Osteocyte (in vitro differentiated cells): ENCODE data around the gene FHL1. TPM values are rescaled to one million over a fixed set of nuclear protein-coding genes. Genes with fewer than 3 reads are reported as not detected.
A peak's percentile ranks its signal among the peaks of the same experiment; 100 is the strongest.
"Not testable (repeated sequence)": the region's sequence is repeated elsewhere in the genome, so short reads cannot be mapped to it uniquely, and the experiment has no call there.

ENCODE experiments used
- DNase-seq: peaks from one replicate; pipeline ENCODE4 v3.0.0; 2021; ENCODE audit warnings: mixed read lengths; ENCODE audit not compliant: unreplicated experiment; ENCODE audit errors: extremely low spot score
- H3K27ac Mint-ChIP-seq: one replicate; pipeline ENCODE4 v1.8.0; 2021; ENCODE audit warnings: mild to moderate bottlenecking, mixed read lengths; ENCODE audit not compliant: unreplicated experiment
- H3K27me3 Mint-ChIP-seq: one replicate; pipeline ENCODE4 v1.8.0; 2021; ENCODE audit warnings: mixed read lengths; ENCODE audit not compliant: unreplicated experiment
- H3K36me3 Mint-ChIP-seq: one replicate; pipeline ENCODE4 v1.8.0; 2021; ENCODE audit warnings: mixed read lengths; ENCODE audit not compliant: unreplicated experiment
- H3K4me1 Mint-ChIP-seq: one replicate; pipeline ENCODE4 v1.8.0; 2021; ENCODE audit warnings: mixed read lengths; ENCODE audit not compliant: unreplicated experiment
- H3K4me3 Mint-ChIP-seq: one replicate; pipeline ENCODE4 v1.8.0; 2021; ENCODE audit warnings: mild to moderate bottlenecking, moderate library complexity, mixed read lengths; ENCODE audit not compliant: unreplicated experiment
- H3K9me3 Mint-ChIP-seq: one replicate; pipeline ENCODE4 v1.8.0; 2021; ENCODE audit warnings: mixed read lengths; ENCODE audit not compliant: unreplicated experiment
- CTCF ChIP-seq: fragments of 200-600 bp; sonication (generic); IDR thresholded peaks from 2 replicates; pipeline ENCODE4 v1.5.0; 2021; ENCODE audit warnings: antibody characterized with exemption, mild to moderate bottlenecking, moderate library complexity
- total RNA-seq: library from RNA; stranded (reverse); gene quantifications from 2 replicates; pipeline ENCODE4 v1.2.1, GENCODE V29; 2021

FHL1 gene
- total RNA-seq, 1 donor from 2014 or later: 1,725 TPM

GRCh38 chrX:136165406-136165805, 18.1 kb downstream of the FHL1 start:
- no peak overlapping the region for H3K4me3 Mint-ChIP-seq
- H3K27me3 Mint-ChIP-seq: no peaks in the 10 kb centered on the region
- no peak for DNase-seq
- H3K9me3 Mint-ChIP-seq: no peaks in the 10 kb centered on the region
- peak overlapping the region; percentile 92 for H3K27ac Mint-ChIP-seq
- H3K36me3 Mint-ChIP-seq: peaks cover 20% of the 10 kb centered on the region
- peaks cover 93% of the 10 kb centered on the region for H3K4me1 Mint-ChIP-seq
- no peak for TF ChIP-seq CTCF

- H3K27me3 Mint-ChIP-seq: no peaks in the 10 kb centered on the region
- DNase-seq: no peak
- H3K36me3 Mint-ChIP-seq: peaks cover 23% of the 10 kb centered on the region
- H3K9me3 Mint-ChIP-seq: no peaks in the 10 kb centered on the region
- H3K27ac Mint-ChIP-seq: peak overlapping the region; percentile 92
- TF ChIP-seq CTCF: peak; percentile 40
- H3K4me1 Mint-ChIP-seq: peaks cover 94% of the 10 kb centered on the region
- no peak overlapping the region for H3K4me3 Mint-ChIP-seq
These were observed 19.0 kb downstream of the FHL1 start for GRCh38 chrX:136166221-136166855.

- peak overlapping the region; percentile 92 for H3K27ac Mint-ChIP-seq
- not testable (repeated sequence) for H3K27me3 Mint-ChIP-seq, H3K9me3 Mint-ChIP-seq, DNase-seq
- peak overlapping the region; percentile 8 for H3K4me3 Mint-ChIP-seq
- H3K36me3 Mint-ChIP-seq: peaks cover 17% of the 10 kb centered on the region
- H3K4me1 Mint-ChIP-seq: peaks cover 90% of the 10 kb centered on the region
These were observed 20.7 kb downstream of the FHL1 start for GRCh38 chrX:136167989-136168388.

GRCh38 chrX:136168929-136169735, 21.8 kb downstream of the FHL1 start:
- peak overlapping the region; percentile 92 for H3K27ac Mint-ChIP-seq
- DNase-seq: no peak

GRCh38 chrX:136170139-136170800, 22.9 kb downstream of the FHL1 start:
- no peaks in the 10 kb centered on the region for H3K9me3 Mint-ChIP-seq
- peak overlapping the region; percentile 68 for H3K4me3 Mint-ChIP-seq
- H3K27ac Mint-ChIP-seq: peak overlapping the region; percentile 92
- no peaks in the 10 kb centered on the region for H3K27me3 Mint-ChIP-seq
- H3K4me1 Mint-ChIP-seq: peaks cover 86% of the 10 kb centered on the region
- DNase-seq: no peak
- peak; percentile 42 for TF ChIP-seq CTCF
- peaks cover 17% of the 10 kb centered on the region for H3K36me3 Mint-ChIP-seq

More at GRCh38 chrX:136168929-136169735, 21.8 kb downstream of the FHL1 start:
- Mint-ChIP-seq H3K27me3 (no peaks in the 10 kb centered on the region), H3K4me1 (peaks cover 80% of the 10 kb centered on the region), H3K9me3 (no peaks in the 10 kb centered on the region), H3K36me3 (peaks cover 17% of the 10 kb centered on the region), H3K4me3 (peak overlapping the region; percentile 68)
- peak; percentile 16 for TF ChIP-seq CTCF
